Activated T-cell treated with anti-CD3 and anti-CD28 coated beads for 4 hours (primary cell): ENCODE measurements around the gene ETNK1.

Experiments used
- DNase-seq: peaks from one replicate; pipeline ENCODE4 v3.0.0-alpha.2; 2020

ETNK1 gene

GRCh38 chr12:22635812-22636211 lies 10.8 kb downstream of the ETNK1 start:
- no peak for DNase-seq

- no peak for DNase-seq
Observed at GRCh38 chr12:22640851-22641250, 15.9 kb downstream of the ETNK1 start.

GRCh38 chr12:22641353-22642053 lies 16.5 kb downstream of the ETNK1 start:
- no peak for DNase-seq

GRCh38 chr12:22648668-22649067 lies 23.7 kb downstream of the ETNK1 start:
- DNase-seq: no peak

- DNase-seq: no peak
Observed at GRCh38 chr12:22653075-22653474, 28.1 kb downstream of the ETNK1 start.

GRCh38 chr12:22653791-22654190 lies 28.8 kb downstream of the ETNK1 start:
- no peak for DNase-seq

- DNase-seq: no peak
Observed at GRCh38 chr12:22656376-22656775, 31.4 kb downstream of the ETNK1 start.

GRCh38 chr12:22656831-22657230 lies 31.9 kb downstream of the ETNK1 start:
- no peak for DNase-seq

GRCh38 chr12:22657538-22657937 lies 32.6 kb downstream of the ETNK1 start:
- no peak for DNase-seq

GRCh38 chr12:22658214-22658613 lies 33.2 kb downstream of the ETNK1 start:
- no peak for DNase-seq

GRCh38 chr12:22662356-22662755 lies 37.4 kb downstream of the ETNK1 start:
- no peak for DNase-seq

- no peak for DNase-seq
Observed at GRCh38 chr12:22665476-22665875, 40.5 kb downstream of the ETNK1 start.

- DNase-seq: no peak
Observed at GRCh38 chr12:22667122-22667521, 42.2 kb downstream of the ETNK1 start.

GRCh38 chr12:22668441-22668840 lies 43.5 kb downstream of the ETNK1 start:
- no peak for DNase-seq

GRCh38 chr12:22670762-22671161 lies 45.8 kb downstream of the ETNK1 start:
- DNase-seq: no peak

- DNase-seq: no peak
Observed at GRCh38 chr12:22672951-22673350, 48.0 kb downstream of the ETNK1 start.

GRCh38 chr12:22677781-22678574 lies 53.0 kb downstream of the ETNK1 start:
- DNase-seq: no peak

GRCh38 chr12:22682663-22683062 lies 57.7 kb downstream of the ETNK1 start:
- no peak for DNase-seq

GRCh38 chr12:22683131-22683530 lies 58.2 kb downstream of the ETNK1 start:
- no peak for DNase-seq

GRCh38 chr12:22684140-22685118 lies 59.5 kb downstream of the ETNK1 start:
- DNase-seq: no peak

GRCh38 chr12:22686193-22686592 lies 61.2 kb downstream of the ETNK1 start:
- no peak for DNase-seq

GRCh38 chr12:22687361-22688076 lies 62.5 kb downstream of the ETNK1 start:
- DNase-seq: no peak

- DNase-seq: no peak
Observed at GRCh38 chr12:22689876-22690275, 64.9 kb downstream of the ETNK1 start.
